NB4 (cell line): ENCODE measurements around the gene DOC2B.
"Not testable (repeated sequence)": the region's sequence is repeated elsewhere in the genome, so short reads cannot be mapped to it uniquely, and the experiment has no call there.

Experiments used
- DNase-seq: peaks from one replicate; pipeline ENCODE4 v3.0.0; 2010; ENCODE audit warnings: low read depth
- H3K4me3 ChIP-seq: one replicate; pipeline ENCODE4 v1.5.1; 2011; ENCODE audit warnings: mild to moderate bottlenecking, low read depth, low read length, moderate library complexity
- CTCF ChIP-seq: IDR thresholded peaks from one replicate; pipeline ENCODE4 v1.5.1; 2012; ENCODE audit warnings: low read depth, low read length
- MAX ChIP-seq: IDR thresholded peaks from 2 replicates; pipeline ENCODE4 v1.6.1; 2011; ENCODE audit warnings: low read depth, low read length
- MYC ChIP-seq: IDR thresholded peaks from 2 replicates; pipeline ENCODE4 v1.6.1; 2011; ENCODE audit warnings: low read depth, low read length
- POLR2A ChIP-seq: IDR thresholded peaks from 2 replicates; pipeline ENCODE4 v1.6.1; 2011; ENCODE audit warnings: mild to moderate bottlenecking; ENCODE audit not compliant: insufficient read length; ENCODE audit errors: extremely low read depth

Gene DOC2B

GRCh38 chr17:227078-227945, 45.9 kb upstream of the DOC2B start:
- TF ChIP-seq MYC, result no peak
- TF ChIP-seq MAX, result no peak
- no peak for TF ChIP-seq POLR2A
- TF ChIP-seq CTCF, result no peak
- no peak overlapping the region for H3K4me3 ChIP-seq
- DNase-seq, result no peak

GRCh38 chr17:226108-227077, 44.9 kb upstream of the DOC2B start:
- H3K4me3 ChIP-seq, result no peak overlapping the region
- no peak for DNase-seq
- TF ChIP-seq MYC, result no peak

GRCh38 chr17:225551-225950, 44.1 kb upstream of the DOC2B start:
- H3K4me3 ChIP-seq, result no peak overlapping the region
- TF ChIP-seq MYC, result no peak
- no peak for TF ChIP-seq CTCF
- no peak for TF ChIP-seq POLR2A
- TF ChIP-seq MAX, result no peak
- no peak for DNase-seq

GRCh38 chr17:224576-224975, 43.1 kb upstream of the DOC2B start:
- not testable (repeated sequence) for H3K4me3 ChIP-seq, DNase-seq

GRCh38 chr17:223723-224471, 42.4 kb upstream of the DOC2B start:
- DNase-seq, result no peak
- TF ChIP-seq CTCF (no peak), MAX (no peak), MYC (no peak), POLR2A (no peak)
- H3K4me3 ChIP-seq, result no peak overlapping the region

GRCh38 chr17:222172-222571, 40.7 kb upstream of the DOC2B start:
- no peak overlapping the region for H3K4me3 ChIP-seq
- no peak for DNase-seq
- TF ChIP-seq CTCF (no peak), MYC (no peak), MAX (no peak), POLR2A (no peak)
